GM18507 (cell line): ENCODE data around the gene FRRS1.
"Not testable (repeated sequence)": the region's sequence is repeated elsewhere in the genome, so short reads cannot be mapped to it uniquely, and the experiment has no call there.

ENCODE experiments used
- DNase-seq: peaks from one replicate; pipeline ENCODE4 v3.0.0; 2011; ENCODE audit warnings: low read depth; ENCODE audit not compliant: insufficient read length; ENCODE audit errors: extremely low spot score
- FAIRE-seq: peaks from 2 replicates; lab custom pipeline; 2011; peaks lifted over from hg19 to GRCh38; lab: Jason Lieb, UNC

FRRS1 gene

GRCh38 chr1:99768524-99769245 is 2.2 kb upstream of the FRRS1 start:
- FAIRE-seq (no peak), DNase-seq (no peak)

GRCh38 chr1:99768104-99768503 is 1.7 kb upstream of the FRRS1 start:
- FAIRE-seq, result no peak
- no peak for DNase-seq

GRCh38 chr1:99764909-99765308 is 1.5 kb downstream of the FRRS1 start:
- DNase-seq (no peak), FAIRE-seq (no peak)

GRCh38 chr1:99764439-99764838 is 2.0 kb downstream of the FRRS1 start:
- FAIRE-seq, result no peak

GRCh38 chr1:99763956-99764355 is 2.5 kb downstream of the FRRS1 start:
- no peak for DNase-seq
- FAIRE-seq, result no peak

More at GRCh38 chr1:99764439-99764838, 2.0 kb downstream of the FRRS1 start:
- no peak for DNase-seq

GRCh38 chr1:99761774-99762173 is 4.7 kb downstream of the FRRS1 start:
- DNase-seq (no peak), FAIRE-seq (peak; percentile 12)

- FAIRE-seq (peak; percentile 51), DNase-seq (no peak)
Measured at GRCh38 chr1:99759518-99760160, 6.8 kb downstream of the FRRS1 start.

- FAIRE-seq, DNase-seq: not testable (repeated sequence)
Measured at GRCh38 chr1:99758686-99759517, 7.5 kb downstream of the FRRS1 start.

- FAIRE-seq, result peak; percentile 84
- no peak for DNase-seq
Measured at GRCh38 chr1:99758073-99758511, 8.3 kb downstream of the FRRS1 start.

GRCh38 chr1:99756598-99756997 is 9.8 kb downstream of the FRRS1 start:
- FAIRE-seq (no peak), DNase-seq (no peak)

- no peak for DNase-seq
- peak; percentile 55 for FAIRE-seq
Measured at GRCh38 chr1:99755664-99756063, 10.8 kb downstream of the FRRS1 start.

GRCh38 chr1:99754697-99755096 is 11.7 kb downstream of the FRRS1 start:
- DNase-seq (no peak), FAIRE-seq (no peak)

- FAIRE-seq, result no peak
Measured at GRCh38 chr1:99754055-99754626, 12.3 kb downstream of the FRRS1 start.

GRCh38 chr1:99751877-99752504 is 14.4 kb downstream of the FRRS1 start:
- FAIRE-seq, result peak; percentile 92
- no peak for DNase-seq

More at GRCh38 chr1:99754055-99754626, 12.3 kb downstream of the FRRS1 start:
- no peak for DNase-seq

- FAIRE-seq, result peak; percentile 95
- no peak for DNase-seq
Measured at GRCh38 chr1:99749504-99750347, 16.7 kb downstream of the FRRS1 start.

- FAIRE-seq, result no peak
Measured at GRCh38 chr1:99748419-99748818, 18.0 kb downstream of the FRRS1 start.

GRCh38 chr1:99745684-99746083 is 20.8 kb downstream of the FRRS1 start:
- DNase-seq (no peak), FAIRE-seq (no peak)

More at GRCh38 chr1:99748419-99748818, 18.0 kb downstream of the FRRS1 start:
- DNase-seq, result no peak

GRCh38 chr1:99745061-99745460 is 21.4 kb downstream of the FRRS1 start:
- FAIRE-seq, result no peak

More at GRCh38 chr1:99745061-99745460, 21.4 kb downstream of the FRRS1 start:
- no peak for DNase-seq
